Tibial artery (tissue), 4 donors: ENCODE data around the gene YPEL4.
A peak's percentile ranks its signal among the peaks of the same experiment; 100 is the strongest.

ENCODE experiments used
- DNase-seq, 2 donors: peaks; one replicate each; pipeline ENCODE4 v3.0.0-alpha.2; 2019
- H3K27ac ChIP-seq, 2 donors: fragments of 200-600 bp; sonication (generic) in 1 of 2; 1 replicate in 1 of 2; 2 replicates in 1 of 2; pipeline ENCODE4 v1.5.1; 2018 to 2019; ENCODE audit warnings: mild to moderate bottlenecking in 1 of 2
- H3K27me3 ChIP-seq, 2 donors: fragments of 200-600 bp; sonication (generic) in 1 of 2; one replicate each; pipeline versions ENCODE4 v1.5.1 to v1.6.0; 2016 to 2019
- H3K36me3 ChIP-seq, 3 donors: fragments of 200-600 bp; sonication (generic) in 2 of 3; one replicate each; pipeline ENCODE4 v1.5.1; 2016 to 2019; ENCODE audit warnings: mild to moderate bottlenecking in 2 of 3
- H3K4me1 ChIP-seq, 4 donors: fragments of 200-600 bp; sonication (generic) in 2 of 4; 1 replicate in 3 of 4; 2 replicates in 1 of 4; pipeline ENCODE4 v1.5.1; 2016 to 2019
- H3K4me3 ChIP-seq, 2 donors: fragments of 200-600 bp; sonication (generic) in 1 of 2; 1 replicate in 1 of 2; 2 replicates in 1 of 2; pipeline ENCODE4 v1.5.1; 2018 to 2019; ENCODE audit warnings: mild to moderate bottlenecking in 2 of 2
- H3K9me3 ChIP-seq, 3 donors: fragments of 200-600 bp; sonication (generic) in 1 of 3; one replicate each; pipeline ENCODE4 v1.5.1; 2016 to 2019
- CTCF ChIP-seq, 2 experiments: fragments of 200-600 bp in 1 of 2; fragments of 450-650 bp in 1 of 2; IDR thresholded peaks; one replicate each; pipeline ENCODE4 v1.5.1; 2017 to 2019; ENCODE audit warnings: antibody characterized with exemption in 2 of 2, mild to moderate bottlenecking in 1 of 2, moderate library complexity in 1 of 2
- intact Hi-C: fragments of 100-400 bp; cut with DNase I; formaldehyde crosslinking; loops from one replicate; pipeline ENCODE4 v1.15.0; 2023; ENCODE audit warnings: low total_unique reads

The YPEL4 gene

GRCh38 chr11:57645689-57646085 lies 4.0 kb downstream of the YPEL4 start:
- Histone ChIP-seq H3K4me3 (no peak overlapping the region), H3K4me1 (peaks cover 0 to 63% (median 47%) of the 10 kb centered on the region in 4 donors), H3K27ac (no peak overlapping the region), H3K9me3 (no peaks in the 10 kb centered on the region), H3K27me3 (peaks cover 0 to 43% of the 10 kb centered on the region in 2 donors), H3K36me3 (no peaks in the 10 kb centered on the region)
- intact Hi-C loops, result loop anchor here (10.0 kb wide), 2 partner anchors 151 to 191 kb away; no protein-coding TSS in a partner anchor
- DNase-seq, result no peak
- no peak for TF ChIP-seq CTCF (IDR thresholded peaks at IDR 0.05)

GRCh38 chr11:57644748-57645688 lies 4.7 kb downstream of the YPEL4 start:
- intact Hi-C loops, result loop anchor here (10.0 kb wide), 2 partner anchors 150 to 190 kb away; no protein-coding TSS in a partner anchor
- no peaks in the 10 kb centered on the region for H3K36me3 ChIP-seq
- peak overlapping the region; percentile 13 to 46 for H3K27ac ChIP-seq
- peaks cover 0 to 39% of the 10 kb centered on the region in 2 donors for H3K27me3 ChIP-seq
- no peaks in the 10 kb centered on the region for H3K9me3 ChIP-seq
- H3K4me1 ChIP-seq, result peaks cover 0 to 67% (median 49%) of the 10 kb centered on the region in 4 donors
- DNase-seq, result peak; percentile 87
- H3K4me3 ChIP-seq, result no peak overlapping the region
- peak; percentile 72 to 90 for TF ChIP-seq CTCF (IDR thresholded peaks at IDR 0.05)

GRCh38 chr11:57643802-57644201 lies 5.9 kb downstream of the YPEL4 start:
- no peak for TF ChIP-seq CTCF (IDR thresholded peaks at IDR 0.05)
- H3K27me3 ChIP-seq, result peaks cover 0 to 32% of the 10 kb centered on the region in 2 donors
- no peaks in the 10 kb centered on the region for H3K9me3 ChIP-seq
- no peak overlapping the region for H3K4me3 ChIP-seq
- no peak for DNase-seq
- no peaks in the 10 kb centered on the region for H3K36me3 ChIP-seq
- no peak overlapping the region for H3K27ac ChIP-seq
- intact Hi-C loops, result loop anchor here (10.0 kb wide), 2 partner anchors 149 to 189 kb away; no protein-coding TSS in a partner anchor
- H3K4me1 ChIP-seq, result peaks cover 3 to 67% (median 49%) of the 10 kb centered on the region in 4 donors

GRCh38 chr11:57641011-57641807 lies 8.5 kb downstream of the YPEL4 start:
- TF ChIP-seq CTCF (IDR thresholded peaks at IDR 0.05), result peak; percentile 44 to 51
- Histone ChIP-seq H3K9me3 (no peaks in the 10 kb centered on the region), H3K4me3 (no peak overlapping the region), H3K36me3 (no peaks in the 10 kb centered on the region), H3K4me1 (peaks cover 3 to 50% (median 43%) of the 10 kb centered on the region in 4 donors), H3K27me3 (peaks cover 0 to 6% of the 10 kb centered on the region in 2 donors), H3K27ac (no peak overlapping the region)
- no peak for DNase-seq
- intact Hi-C loops, result loop anchor here (2.0 to 10.0 kb wide), 3 partner anchors 72 to 186 kb away; no protein-coding TSS in a partner anchor

- Histone ChIP-seq H3K27ac (no peak overlapping the region), H3K27me3 (no peaks in the 10 kb centered on the region)
These were observed 9.5 kb downstream of the YPEL4 start for GRCh38 chr11:57640068-57640800.

More at GRCh38 chr11:57640068-57640800, 9.5 kb downstream of the YPEL4 start:
- no peak for DNase-seq
- no peaks in the 10 kb centered on the region for H3K36me3 ChIP-seq
- no peak for TF ChIP-seq CTCF (IDR thresholded peaks at IDR 0.05)
- H3K4me1 ChIP-seq, result peaks cover 3 to 45% (median 39%) of the 10 kb centered on the region in 4 donors
- no peak overlapping the region for H3K4me3 ChIP-seq
- intact Hi-C loops, result loop anchor here (2.0 to 10.0 kb wide), 3 partner anchors 71 to 185 kb away; no protein-coding TSS in a partner anchor
- no peaks in the 10 kb centered on the region for H3K9me3 ChIP-seq
